Activated B cell treated with CpG ODN at 0.5 μM for 24 hours (primary cell): ENCODE measurements around the gene PAQR3. TPM values are rescaled to one million over a fixed set of nuclear protein-coding genes. Genes with fewer than 3 reads are reported as not detected.

Source experiments
- ATAC-seq: fragments of 200-7000 bp; cut with Tn5 transposase; one replicate; pipeline ENCODE4 v1.10.0; 2021; ENCODE audit warnings: low read depth, mild to moderate bottlenecking, moderate library complexity
- CTCF ChIA-PET: fragments of 350-600 bp; sonication (Branson Sonifier 250); formaldehyde crosslinking; loops from one replicate; lab custom pipeline; 2021; ENCODE audit warnings: antibody characterized with exemption; lab: Charles Lee
- POLR2A ChIA-PET: fragments of 350-600 bp; sonication (Branson Sonifier 250); formaldehyde crosslinking; loops from one replicate; lab custom pipeline; 2021; ENCODE audit warnings: antibody characterized with exemption; lab: Charles Lee
- DNase-seq: peaks from one replicate; pipeline ENCODE4 v3.0.0; 2022
- H3K27ac Mint-ChIP-seq: one replicate; pipeline ENCODE4 v1.8.0; 2020; ENCODE audit warnings: mixed read lengths
- H3K27me3 Mint-ChIP-seq: one replicate; pipeline ENCODE4 v1.8.0; 2021; ENCODE audit warnings: mixed read lengths
- H3K36me3 Mint-ChIP-seq: one replicate; pipeline ENCODE4 v1.8.0; 2021; ENCODE audit warnings: low read depth, mixed read lengths
- H3K4me1 Mint-ChIP-seq: one replicate; pipeline ENCODE4 v1.8.0; 2021; ENCODE audit warnings: mixed read lengths
- H3K4me3 Mint-ChIP-seq: one replicate; pipeline ENCODE4 v1.8.0; 2020; ENCODE audit warnings: mild to moderate bottlenecking, mixed read lengths
- H3K9me3 Mint-ChIP-seq: one replicate; pipeline ENCODE4 v1.8.0; 2020; ENCODE audit warnings: mixed read lengths
- CTCF ChIP-seq: fragments of 200-600 bp; IDR thresholded peaks from one replicate; pipeline ENCODE4 v1.8.0; 2022; ENCODE audit warnings: antibody characterized with exemption, mild to moderate bottlenecking
- intact Hi-C: fragments of 100-400 bp; cut with micrococcal nuclease; formaldehyde crosslinking; loops from one replicate; pipeline ENCODE4 v1.15.1; 2024
- total RNA-seq: library from RNA; stranded (reverse); gene quantifications from 2 replicates; pipeline ENCODE4 v1.2.3, GENCODE V29; 2022

PAQR3 gene
- total RNA-seq, 1 donor from 2014 or later, result 10.2 TPM

GRCh38 chr4:78940752-78941151 lies 1.5 kb upstream of the PAQR3 start:
- peaks cover 3% of the 10 kb centered on the region for H3K36me3 Mint-ChIP-seq
- H3K27ac Mint-ChIP-seq, result no peak overlapping the region
- CTCF ChIA-PET, result interaction anchor here (2.8 kb wide), 1 partner anchor 12 kb away, joined by 16 read pairs; no protein-coding TSS in a partner anchor
- H3K27me3 Mint-ChIP-seq, result no peaks in the 10 kb centered on the region
- H3K9me3 Mint-ChIP-seq, result no peaks in the 10 kb centered on the region
- TF ChIP-seq CTCF, result no peak
- no peak overlapping the region for H3K4me3 Mint-ChIP-seq
- POLR2A ChIA-PET, result no interaction called here
- intact Hi-C loops, result loop anchor here (5.0 kb wide), 1 partner anchor 1262 kb away; no protein-coding TSS in a partner anchor
- DNase-seq (no peak), ATAC-seq (no peak)
- peaks cover 20% of the 10 kb centered on the region for H3K4me1 Mint-ChIP-seq

- intact Hi-C loops, result loop anchor here (5.0 kb wide), 4 partner anchors 327 to 1263 kb away; partner anchors contain the start of genes ANTXR2 and FRAS1
- ATAC-seq, result no peak
- peak overlapping the region; percentile 50 for H3K27ac Mint-ChIP-seq
- H3K4me1 Mint-ChIP-seq, result peaks cover 20% of the 10 kb centered on the region
- ChIA-PET POLR2A (interaction anchor here (0.6 to 1.0 kb wide), 2 partner anchors 20 to 102 kb away, joined by 3 read pairs; no protein-coding TSS in a partner anchor), CTCF (interaction anchor here (2.8 kb wide), 1 partner anchor 13 kb away, joined by 16 read pairs; no protein-coding TSS in a partner anchor)
- peaks cover 3% of the 10 kb centered on the region for H3K36me3 Mint-ChIP-seq
- H3K27me3 Mint-ChIP-seq, result no peaks in the 10 kb centered on the region
- peak overlapping the region; percentile 81 for H3K4me3 Mint-ChIP-seq
- no peaks in the 10 kb centered on the region for H3K9me3 Mint-ChIP-seq
- no peak for TF ChIP-seq CTCF
- no peak for DNase-seq
These were observed 400 bp upstream of the PAQR3 start for GRCh38 chr4:78939667-78940008.

- Mint-ChIP-seq H3K4me1 (peaks cover 20% of the 10 kb centered on the region), H3K27ac (peak overlapping the region; percentile 84), H3K4me3 (peak overlapping the region; percentile 96), H3K27me3 (no peaks in the 10 kb centered on the region), H3K36me3 (peaks cover 8% of the 10 kb centered on the region), H3K9me3 (no peaks in the 10 kb centered on the region)
- POLR2A ChIA-PET, result interaction anchor here (0.6 to 1.4 kb wide), 5 partner anchors 16 to 277 kb away, joined by 3 read pairs; partner anchors contain the start of gene BMP2K
- CTCF ChIA-PET, result interaction anchor here (2.8 kb wide), 1 partner anchor 14 kb away, joined by 16 read pairs; no protein-coding TSS in a partner anchor
- no peak for TF ChIP-seq CTCF
- DNase-seq (no peak), ATAC-seq (no peak)
- intact Hi-C loops, result loop anchor here (5.0 kb wide), 3 partner anchors 326 to 1134 kb away; partner anchors contain the start of genes ANTXR2 and FRAS1
These were observed 767 bp downstream of the PAQR3 start for GRCh38 chr4:78938474-78938867.

- Mint-ChIP-seq H3K27ac (no peak overlapping the region), H3K36me3 (peaks cover 9% of the 10 kb centered on the region), H3K4me3 (peak overlapping the region; percentile 29), H3K27me3 (no peaks in the 10 kb centered on the region), H3K4me1 (peaks cover 20% of the 10 kb centered on the region), H3K9me3 (no peaks in the 10 kb centered on the region)
- intact Hi-C loops, result loop anchor here (5.0 kb wide), 3 partner anchors 326 to 1134 kb away; partner anchors contain the start of genes ANTXR2 and FRAS1
- DNase-seq (no peak), ATAC-seq (no peak)
- ChIA-PET CTCF (interaction anchor here (2.8 kb wide), 1 partner anchor 15 kb away, joined by 16 read pairs; no protein-coding TSS in a partner anchor), POLR2A (interaction anchor here (0.9 to 1.4 kb wide), 2 partner anchors 15 to 161 kb away, joined by 3 read pairs; partner anchors contain the start of gene BMP2K)
- TF ChIP-seq CTCF, result no peak
These were observed 1.4 kb downstream of the PAQR3 start for GRCh38 chr4:78937837-78938236.

- Mint-ChIP-seq H3K27ac (no peak overlapping the region), H3K36me3 (peaks cover 15% of the 10 kb centered on the region), H3K9me3 (no peaks in the 10 kb centered on the region), H3K4me3 (no peak overlapping the region), H3K4me1 (peaks cover 20% of the 10 kb centered on the region), H3K27me3 (no peaks in the 10 kb centered on the region)
- ChIA-PET CTCF (no interaction called here), POLR2A (no interaction called here)
- no peak for TF ChIP-seq CTCF
- intact Hi-C loops, result loop anchor here (5.0 kb wide), 3 partner anchors 325 to 1135 kb away; partner anchors contain the start of genes ANTXR2 and FRAS1
- DNase-seq, result no peak
- ATAC-seq, result no peak
These were observed 2.2 kb downstream of the PAQR3 start for GRCh38 chr4:78936989-78937388.
